ENCODE measurements around the gene LARP1. TPM values are rescaled to one million over a fixed set of nuclear protein-coding genes. Genes with fewer than 3 reads are reported as not detected.
"Not testable (repeated sequence)": the region's sequence is repeated elsewhere in the genome, so short reads cannot be mapped to it uniquely, and the experiment has no call there.

The LARP1 gene
- total RNA-seq, 2 donors from 2014 or later = 172 to 231 TPM

DNA sequence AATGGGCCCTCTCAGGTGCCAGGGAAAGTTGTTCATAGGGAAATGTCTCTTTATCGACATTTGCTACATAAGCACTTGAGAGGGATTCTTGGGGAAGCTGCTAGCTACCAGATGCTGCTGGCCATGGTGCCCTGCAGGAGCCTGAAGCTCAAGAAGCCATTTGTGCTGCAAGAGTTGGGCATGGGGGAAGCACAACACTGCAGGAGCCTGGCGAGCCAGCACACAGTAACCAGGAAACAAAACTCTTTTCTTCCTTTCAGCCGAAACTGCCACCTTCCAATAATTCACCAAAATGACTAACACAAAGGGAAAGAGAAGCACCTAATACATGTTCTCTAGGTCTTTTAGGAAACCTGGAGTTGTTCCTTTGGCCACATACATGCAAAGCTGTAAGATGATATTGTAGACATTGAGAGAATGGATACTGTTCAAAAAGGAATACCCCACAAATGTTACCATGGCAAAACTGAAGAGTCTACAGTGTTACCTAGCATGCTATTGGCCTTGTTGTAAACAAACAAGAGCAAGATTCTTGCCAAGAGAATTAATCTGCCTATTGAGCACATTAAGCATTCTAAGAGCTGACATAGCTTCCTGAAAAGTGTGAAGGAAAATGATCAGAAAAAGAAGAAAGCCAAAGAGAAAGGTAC, 26.1 kb upstream of the LARP1 start:
- Mint-ChIP-seq H3K27ac (no peak overlapping the region), H3K36me3 (no peaks in the 10 kb centered on the region), H3K9me3 (peaks cover 0 to 4% of the 10 kb centered on the region in 2 donors)
- DNase-seq (ENCODE audit: low spot score in 2 of 2) (no peak), ATAC-seq (no peak)

DNA sequence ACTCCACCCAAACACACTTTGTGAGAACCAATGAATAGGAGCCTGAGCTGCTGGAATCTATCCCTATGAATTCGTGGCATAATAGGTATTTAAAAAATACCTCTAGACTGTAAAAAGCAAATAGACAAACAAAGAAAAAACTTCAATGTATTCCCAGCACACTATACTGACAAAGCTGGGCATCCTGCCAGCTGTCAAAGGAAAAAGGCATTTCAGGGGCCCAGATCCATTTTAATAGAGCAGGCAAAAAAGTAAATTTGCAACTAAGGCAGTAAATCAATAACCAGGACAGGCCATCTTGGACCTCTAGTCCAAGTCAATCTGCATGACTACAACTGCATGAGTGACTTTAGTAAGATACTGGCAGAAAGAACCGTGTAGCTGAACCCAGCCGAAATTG, 25.6 kb upstream of the LARP1 start:
- Mint-ChIP-seq H3K36me3 (no peaks in the 10 kb centered on the region), H3K9me3 (peaks cover 0 to 4% of the 10 kb centered on the region in 2 donors), H3K27ac (no peak overlapping the region)
- ATAC-seq = no peak
- no peak for DNase-seq (ENCODE audit: low spot score in 2 of 2)

DNA sequence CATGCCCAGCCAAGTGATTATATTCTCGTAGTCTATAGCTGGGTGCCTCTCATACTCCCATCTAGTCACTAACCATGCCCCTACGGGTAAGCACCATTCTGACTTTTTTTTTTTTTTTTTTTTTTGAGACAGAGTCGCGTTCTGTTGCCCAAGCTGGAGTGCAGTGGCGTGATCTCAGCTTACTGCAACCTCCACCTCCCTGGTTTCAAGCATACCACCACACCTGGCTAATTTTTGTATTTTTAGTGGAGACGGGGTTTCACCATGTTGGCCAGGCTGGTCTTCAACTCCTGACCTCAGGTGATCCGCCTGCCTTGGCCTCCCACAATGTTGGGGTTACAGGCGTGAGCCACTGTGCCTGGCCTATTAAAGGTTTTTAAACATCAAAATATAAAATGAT, 24.4 kb upstream of the LARP1 start:
- not testable (repeated sequence) for H3K27ac Mint-ChIP-seq; H3K36me3 Mint-ChIP-seq; ATAC-seq; DNase-seq (ENCODE audit: low spot score in 2 of 2); H3K9me3 Mint-ChIP-seq

DNA sequence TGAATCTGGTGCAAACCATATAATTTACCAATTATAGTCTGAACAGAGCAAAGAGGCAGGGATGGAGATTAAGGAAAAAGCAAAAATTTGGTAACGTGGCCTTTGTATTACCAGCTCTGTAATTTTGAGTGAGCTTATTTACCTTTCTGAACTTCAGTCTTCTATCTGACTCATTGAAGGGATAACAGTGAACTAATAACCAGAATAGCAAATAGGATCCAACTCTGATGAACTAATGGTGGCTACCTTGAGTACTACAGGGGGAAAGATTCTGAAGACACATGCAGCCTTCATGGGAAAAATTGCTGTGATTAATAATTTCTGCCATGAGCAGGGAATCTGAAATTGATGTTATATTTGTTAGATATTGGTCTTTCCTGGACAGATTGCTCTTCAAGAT, 23.0 kb upstream of the LARP1 start:
- DNase-seq (ENCODE audit: low spot score in 2 of 2) (no peak), ATAC-seq (no peak)
- Mint-ChIP-seq H3K36me3 (no peaks in the 10 kb centered on the region), H3K27ac (no peak overlapping the region), H3K9me3 (peaks cover 0 to 4% of the 10 kb centered on the region in 2 donors)

DNA sequence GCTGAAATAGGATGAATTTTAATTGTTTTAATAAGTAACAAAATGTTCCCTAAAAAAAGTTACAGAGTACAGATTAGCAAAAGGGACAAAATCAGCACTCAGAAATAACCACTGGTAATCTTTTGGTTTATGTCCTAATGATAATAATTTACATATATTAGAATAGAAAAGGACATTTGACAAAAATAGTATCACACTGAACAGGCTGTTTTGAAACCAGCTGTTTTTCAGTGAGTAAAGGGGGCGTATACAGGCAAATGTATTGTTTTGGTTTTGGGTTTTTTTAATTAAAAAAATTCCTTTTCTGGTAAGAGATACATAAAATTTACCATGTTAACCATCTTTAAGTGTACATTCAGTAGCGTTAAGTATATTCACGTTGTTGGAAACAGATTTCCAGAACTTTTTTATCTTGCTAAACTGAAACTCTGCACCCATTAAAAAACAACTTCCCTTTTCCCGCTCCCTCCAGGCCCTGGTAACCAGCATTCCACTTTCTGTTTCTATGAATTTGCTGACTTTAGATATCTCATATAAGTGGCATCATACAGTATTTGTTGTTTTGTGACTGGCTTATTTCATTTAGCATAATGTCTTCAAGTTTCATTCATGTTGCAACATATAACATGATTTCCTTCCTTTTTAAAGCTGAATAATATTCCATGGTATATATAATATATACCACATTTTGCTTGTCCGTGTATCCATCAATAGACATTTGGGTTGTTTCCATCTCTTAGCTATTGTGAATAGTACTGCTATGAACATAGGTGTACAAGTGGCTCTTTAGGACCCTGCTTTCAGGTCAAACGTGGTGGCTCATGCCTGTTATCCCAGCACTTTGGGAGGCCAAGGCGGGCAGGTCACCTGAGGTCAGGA, 20.6 kb upstream of the LARP1 start:
- no peaks in the 10 kb centered on the region for H3K36me3 Mint-ChIP-seq
- DNase-seq (ENCODE audit: low spot score in 2 of 2) = no peak
- no peak overlapping the region for H3K27ac Mint-ChIP-seq
- no peaks in the 10 kb centered on the region for H3K9me3 Mint-ChIP-seq
- no peak for ATAC-seq

DNA sequence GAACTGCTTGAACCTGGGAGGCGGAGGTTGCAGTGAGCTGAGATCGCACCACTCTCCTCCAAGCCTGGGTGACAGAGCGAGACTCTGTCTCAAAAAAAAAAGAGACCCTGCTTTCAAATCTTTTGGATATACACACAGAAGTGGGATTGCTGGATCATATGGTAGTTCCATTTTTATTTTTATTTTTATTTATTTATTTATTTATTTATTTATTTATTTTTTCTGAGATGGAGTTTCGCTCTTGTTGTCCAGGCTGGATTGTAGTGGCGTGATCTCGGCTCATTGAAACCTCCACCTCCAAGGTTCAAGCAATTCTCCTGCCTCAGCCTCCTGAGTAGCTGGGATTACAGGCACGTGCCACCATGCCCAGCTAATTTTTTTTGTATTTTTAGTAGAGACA, 19.8 kb upstream of the LARP1 start:
- H3K27ac Mint-ChIP-seq; DNase-seq (ENCODE audit: low spot score in 2 of 2); H3K36me3 Mint-ChIP-seq; ATAC-seq; H3K9me3 Mint-ChIP-seq: not testable (repeated sequence)

DNA sequence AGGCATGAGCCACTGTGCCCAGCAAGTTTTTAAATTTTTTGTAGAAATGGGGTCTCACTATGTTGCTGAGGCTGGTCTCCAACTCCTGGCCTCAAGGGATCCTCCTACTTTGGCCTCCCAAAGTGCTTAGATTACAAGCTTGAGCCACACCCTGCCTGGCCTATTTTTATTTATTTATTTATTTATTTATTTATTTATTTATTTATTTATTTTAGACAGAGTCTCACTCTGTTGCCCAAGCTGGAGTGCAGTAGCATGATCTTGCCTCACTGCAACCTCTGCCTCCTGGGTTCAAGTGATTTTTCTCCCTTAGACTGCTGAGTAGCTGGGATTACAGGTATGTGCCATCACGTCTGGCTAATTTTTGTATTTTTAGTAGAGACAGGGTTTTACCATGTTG, 18.8 kb upstream of the LARP1 start:
- H3K36me3 Mint-ChIP-seq; H3K9me3 Mint-ChIP-seq; H3K27ac Mint-ChIP-seq; DNase-seq (ENCODE audit: low spot score in 2 of 2); ATAC-seq: not testable (repeated sequence)

DNA sequence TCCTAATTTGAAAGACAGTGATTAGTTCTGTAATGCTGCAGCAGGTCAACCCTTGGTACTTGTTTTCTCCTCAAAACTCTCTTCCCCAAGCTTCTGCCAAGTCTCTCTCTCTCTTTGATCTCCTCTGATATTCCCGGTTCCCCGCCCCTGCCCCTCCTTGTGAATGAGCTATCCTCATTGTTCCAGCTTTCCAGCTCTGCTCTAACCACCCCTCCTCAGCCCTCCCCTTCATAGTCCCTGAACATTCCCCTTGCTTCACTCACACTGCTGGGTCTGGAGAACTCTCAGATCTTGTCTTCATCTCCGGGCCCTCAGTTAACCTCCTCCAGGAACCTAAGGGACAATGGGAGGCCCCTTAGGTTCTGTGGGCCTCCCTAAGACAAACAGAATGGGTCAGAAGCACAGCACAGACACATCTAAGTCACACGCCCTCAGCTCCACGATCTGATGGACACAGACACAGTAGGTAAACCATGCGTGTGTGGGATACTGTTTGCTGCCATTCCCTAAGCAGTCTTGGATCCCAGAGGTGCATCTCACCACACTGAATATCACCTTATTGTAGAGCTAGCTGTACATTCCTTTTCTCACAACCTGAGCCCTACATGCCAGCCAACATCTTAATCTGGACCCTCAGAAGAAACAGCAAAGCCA, 17.4 kb upstream of the LARP1 start:
- DNase-seq (ENCODE audit: low spot score in 2 of 2) (no peak), ATAC-seq (no peak)
- H3K27ac Mint-ChIP-seq = no peak overlapping the region
- no peaks in the 10 kb centered on the region for H3K36me3 Mint-ChIP-seq
- H3K9me3 Mint-ChIP-seq = no peaks in the 10 kb centered on the region

DNA sequence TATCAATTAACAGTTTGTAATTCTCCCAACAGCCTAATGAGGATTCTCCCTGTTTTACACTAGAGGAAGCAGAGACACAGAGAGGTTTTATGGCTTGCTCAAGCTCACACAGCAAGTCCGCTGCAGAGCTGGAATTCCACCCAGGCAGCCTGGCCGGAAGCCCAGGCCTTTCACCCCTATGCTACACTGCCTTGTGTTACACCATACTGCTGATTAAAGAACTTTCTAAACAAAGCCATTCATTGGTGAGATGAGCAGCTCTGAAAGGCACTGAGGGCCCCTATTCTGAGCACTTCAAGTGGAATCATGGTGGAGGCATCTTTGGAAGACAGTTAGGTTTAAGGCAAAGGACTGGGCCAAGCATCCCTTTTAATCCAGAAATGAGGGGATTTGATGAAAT, 14.7 kb upstream of the LARP1 start:
- H3K9me3 Mint-ChIP-seq = no peaks in the 10 kb centered on the region
- H3K36me3 Mint-ChIP-seq = no peaks in the 10 kb centered on the region

DNA sequence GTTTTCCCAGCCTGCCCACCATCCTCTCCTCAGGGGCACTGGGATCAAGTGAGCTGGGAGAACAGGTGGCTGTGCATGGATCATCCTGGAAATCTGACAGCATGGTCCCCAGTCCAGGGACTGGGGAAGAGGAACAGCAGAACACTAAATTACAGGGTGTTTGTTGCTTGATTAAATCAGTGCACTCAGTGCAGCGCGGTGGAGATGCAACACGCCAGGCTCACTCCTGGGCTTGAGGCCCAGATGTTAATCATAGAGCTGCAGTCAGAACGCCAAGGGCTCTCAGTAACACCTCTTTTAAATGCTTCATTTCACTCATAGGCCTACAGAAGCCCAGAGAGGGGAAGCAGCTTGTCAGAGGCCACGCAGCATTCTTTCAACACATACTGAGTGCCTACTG, 14.2 kb upstream of the LARP1 start:
- Mint-ChIP-seq H3K36me3 (no peaks in the 10 kb centered on the region), H3K9me3 (no peaks in the 10 kb centered on the region), H3K27ac (no peak overlapping the region)
- no peak for DNase-seq (ENCODE audit: low spot score in 2 of 2)
- ATAC-seq = no peak

More for the DNA sequence above, 14.7 kb upstream of the LARP1 start:
- no peak for ATAC-seq
- no peak overlapping the region for H3K27ac Mint-ChIP-seq
- no peak for DNase-seq (ENCODE audit: low spot score in 2 of 2)

DNA sequence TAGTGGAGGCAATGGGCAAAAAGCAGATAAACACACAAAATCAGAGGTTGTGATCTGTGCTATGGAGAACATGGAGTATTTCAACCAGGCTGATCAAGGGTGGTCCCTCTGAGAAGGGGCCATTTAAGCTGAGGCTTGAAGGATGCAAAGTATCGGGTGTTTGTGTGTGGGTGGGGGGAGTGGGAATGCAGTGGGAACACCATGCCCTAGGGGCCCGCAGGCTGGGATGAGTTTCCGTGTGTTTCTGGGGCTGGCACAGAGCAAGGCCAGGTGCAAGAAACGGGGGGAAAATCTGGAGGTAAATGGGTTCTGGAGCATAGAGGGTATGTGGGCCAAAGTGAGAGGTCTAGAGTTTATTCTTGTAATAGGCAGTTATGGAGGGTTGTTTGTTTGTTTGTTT, 13.8 kb upstream of the LARP1 start:
- Mint-ChIP-seq H3K27ac (no peak overlapping the region), H3K9me3 (no peaks in the 10 kb centered on the region), H3K36me3 (no peaks in the 10 kb centered on the region)
- DNase-seq (ENCODE audit: low spot score in 2 of 2) (no peak), ATAC-seq (no peak)

DNA sequence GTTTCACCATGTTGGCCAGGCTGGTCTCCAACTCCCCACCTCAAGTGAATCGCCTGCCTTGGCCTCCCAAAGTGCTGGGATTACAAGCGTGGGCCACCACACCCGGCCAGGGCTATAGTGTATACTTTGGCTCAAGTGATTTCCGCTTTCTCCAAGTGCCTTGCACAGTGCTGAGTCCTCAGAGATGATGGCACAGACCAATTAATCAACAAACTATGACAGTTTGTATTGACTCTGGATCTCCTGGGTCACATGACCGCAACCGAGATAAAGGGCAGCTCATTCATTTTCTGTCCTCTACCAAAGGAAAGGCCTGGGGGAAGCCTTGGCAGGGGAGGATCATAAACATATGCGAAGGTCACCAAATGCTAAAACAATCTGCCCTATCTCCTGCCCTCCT, 11.4 kb upstream of the LARP1 start:
- no peaks in the 10 kb centered on the region for H3K36me3 Mint-ChIP-seq
- H3K27ac Mint-ChIP-seq = no peak overlapping the region
- DNase-seq (ENCODE audit: low spot score in 2 of 2) (no peak), ATAC-seq (no peak)
- H3K9me3 Mint-ChIP-seq = no peaks in the 10 kb centered on the region

DNA sequence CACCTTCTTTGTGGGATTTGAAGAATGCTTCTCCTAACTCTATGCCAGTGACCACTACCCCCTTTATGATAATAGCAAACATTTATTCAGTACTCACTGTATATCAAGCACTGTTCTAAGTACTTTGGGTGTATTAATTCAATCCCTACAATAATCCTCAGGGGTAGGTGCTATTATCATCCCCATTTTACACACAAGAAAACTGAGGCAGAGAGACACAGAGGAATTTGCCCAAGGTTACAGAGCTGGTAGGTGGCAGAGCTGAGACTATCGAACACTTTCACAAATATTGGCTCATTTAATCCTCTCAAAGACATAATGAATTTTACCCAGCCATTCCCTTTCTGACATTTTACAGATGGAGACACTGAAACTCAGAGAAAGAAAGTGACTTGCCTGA, 9.8 kb upstream of the LARP1 start:
- H3K27ac Mint-ChIP-seq = no peak overlapping the region
- no peaks in the 10 kb centered on the region for H3K36me3 Mint-ChIP-seq
- ATAC-seq (no peak), DNase-seq (ENCODE audit: low spot score in 2 of 2) (no peak)
- no peaks in the 10 kb centered on the region for H3K9me3 Mint-ChIP-seq

DNA sequence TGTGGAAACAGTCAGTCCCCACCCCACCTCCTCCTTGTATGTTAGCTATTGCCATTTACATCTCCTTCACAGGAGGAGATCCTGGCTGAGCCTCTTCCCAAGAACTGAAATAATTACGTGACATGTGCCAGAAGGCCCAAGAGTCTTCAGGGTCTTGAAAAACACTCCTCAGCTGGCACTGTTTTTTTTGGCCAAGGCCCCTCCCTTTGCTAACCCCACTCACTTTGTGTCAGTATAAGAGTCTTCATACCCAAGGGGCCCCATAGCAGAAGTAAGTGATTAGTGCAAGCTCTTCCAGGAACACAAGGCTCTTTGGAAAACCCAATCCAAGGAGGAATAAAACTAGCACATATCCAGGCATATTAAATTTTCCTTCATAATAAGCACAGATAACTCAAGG, 5.7 kb upstream of the LARP1 start:
- peaks cover 0 to 7% of the 10 kb centered on the region in 2 donors for H3K36me3 Mint-ChIP-seq
- no peak for DNase-seq (ENCODE audit: low spot score in 2 of 2)

DNA sequence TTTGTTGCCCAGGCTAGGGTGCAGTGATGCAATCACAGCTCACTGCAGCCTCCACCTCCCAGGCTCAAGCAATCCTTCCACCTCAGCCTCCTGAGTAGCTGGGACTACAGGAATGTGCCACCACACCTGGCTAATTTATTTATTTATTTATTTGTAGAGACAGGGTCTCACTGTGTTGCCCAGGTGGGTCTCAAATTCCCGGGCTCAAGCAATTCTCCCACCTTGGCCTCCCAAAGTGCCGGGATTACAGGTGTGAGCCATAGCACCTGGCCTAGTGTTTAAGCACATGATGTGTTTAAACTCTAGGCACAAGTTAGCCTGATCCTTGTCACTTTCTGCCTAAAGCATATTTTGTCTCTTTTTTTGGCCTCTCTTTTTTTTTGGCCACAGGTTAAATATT, 4.5 kb upstream of the LARP1 start:
- ATAC-seq; H3K9me3 Mint-ChIP-seq; DNase-seq (ENCODE audit: low spot score in 2 of 2); H3K36me3 Mint-ChIP-seq; H3K27ac Mint-ChIP-seq: not testable (repeated sequence)

More for the DNA sequence above, 5.7 kb upstream of the LARP1 start:
- no peaks in the 10 kb centered on the region for H3K9me3 Mint-ChIP-seq
- H3K27ac Mint-ChIP-seq = no peak overlapping the region
- no peak for ATAC-seq

DNA sequence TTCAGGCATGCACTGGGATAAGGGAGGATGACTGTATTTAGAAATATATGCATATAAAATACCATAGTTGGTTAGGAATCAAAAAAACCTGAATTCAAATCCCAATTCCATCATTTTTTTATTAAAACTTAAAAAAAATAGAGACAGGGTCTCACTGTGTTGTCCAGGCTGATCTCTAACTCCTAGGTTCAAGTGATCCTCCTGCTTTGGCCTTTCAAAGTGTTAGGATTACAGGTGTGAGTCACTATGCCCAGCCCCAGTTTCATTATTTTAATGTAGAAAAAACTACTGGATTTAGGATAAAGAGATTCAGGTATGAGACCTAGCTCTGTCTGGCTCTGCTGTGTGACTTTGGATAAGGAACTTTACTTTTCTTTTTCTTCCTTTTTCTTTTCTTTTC, 3.3 kb upstream of the LARP1 start:
- no peak for DNase-seq (ENCODE audit: low spot score in 2 of 2)
- Mint-ChIP-seq H3K27ac (no peak overlapping the region), H3K36me3 (peaks cover 6 to 14% of the 10 kb centered on the region in 2 donors), H3K9me3 (no peaks in the 10 kb centered on the region)
- no peak for ATAC-seq

DNA sequence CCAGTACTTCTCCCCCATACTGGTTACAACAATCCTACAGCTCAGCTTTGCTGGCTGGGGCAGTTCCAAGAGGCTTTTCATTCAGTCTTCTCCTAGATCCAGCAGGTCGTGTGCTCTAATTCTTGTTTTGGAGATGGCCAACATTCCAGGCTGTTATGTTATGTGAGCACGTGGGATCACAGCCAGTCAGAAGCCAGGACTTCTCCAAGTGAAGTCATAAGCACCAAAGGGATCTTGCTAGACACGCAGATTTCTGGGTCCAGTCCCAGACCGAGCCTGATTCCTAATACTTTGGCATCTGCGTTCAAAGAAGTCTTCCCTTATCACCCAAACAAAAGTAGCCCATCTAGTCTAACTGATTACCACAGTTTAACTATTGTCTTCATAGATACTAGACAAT, 1.4 kb upstream of the LARP1 start:
- DNase-seq (ENCODE audit: low spot score in 2 of 2) (no peak), ATAC-seq (no peak)
- Mint-ChIP-seq H3K36me3 (peaks cover 12 to 14% of the 10 kb centered on the region in 2 donors), H3K9me3 (no peaks in the 10 kb centered on the region), H3K27ac (peak overlapping the region; percentile 96 to 98)

All from activated naive CD4-positive, alpha-beta T cell treated with anti-CD3 and anti-CD28 coated beads, Interleukin-2, amount 50 U/mL, for 72 hours (primary cell).